HCT116 (cell line): Measurements from ENCODE around the gene RBX1. TPM values are rescaled to one million over a fixed set of nuclear protein-coding genes. Genes with fewer than 3 reads are reported as not detected.

Source experiments
- ATAC-seq: fragments of 200-7000 bp; cut with Tn5 transposase; 2 replicates; pipeline ENCODE4 v1.9.1; 2020; ENCODE audit warnings: mild to moderate bottlenecking, moderate library complexity
- BruUV-seq: library from RNA; stranded (reverse); fragments of 400-500 nt; replicated peaks from 2 replicates; lab custom pipeline; 2021; lab: Mats Ljungman, UMichigan
- CTCF ChIA-PET: fragments of 300-600 bp; sonication (Branson Sonifier 250); formaldehyde crosslinking; loops from one replicate; lab custom pipeline; 2021; ENCODE audit warnings: antibody characterized with exemption; lab: Charles Lee
- POLR2A ChIA-PET: fragments of 300-600, 350-600 bp; sonication (Branson Sonifier 250); formaldehyde crosslinking; loops from one replicate; lab custom pipeline; 2021; ENCODE audit warnings: antibody characterized with exemption; lab: Charles Lee
- RAD21 ChIA-PET, 2 experiments: fragments of 300-600 bp; sonication (Branson Sonifier 250); formaldehyde crosslinking; loops; one replicate each; lab custom pipeline; 2023; ENCODE audit warnings: low total read pairs in 2 of 2; ENCODE audit not compliant: uncharacterized antibody in 2 of 2, unreplicated experiment in 2 of 2, low non-redundant PET in 1 of 2; lab: Charles Lee
- DNase-seq: peaks from one replicate; pipeline ENCODE4 v3.0.0-alpha.2; 2010; ENCODE audit warnings: low read depth, low spot score
- H2AFZ ChIP-seq: fragments of 200-600 bp; shearing (Covaris generic), sonication (generic); 2 replicates; pipeline ENCODE4 v1.6.1; 2017; ENCODE audit warnings: low read depth, mixed run types, mixed read lengths, antibody characterized with exemption, low read length; ENCODE audit not compliant: poor library complexity, severe bottlenecking
- H3K27ac ChIP-seq: 2 replicates; pipeline ENCODE4 v1.5.1; 2012; ENCODE audit warnings: low read depth, low read length
- H3K27me3 ChIP-seq: fragments of 200-600 bp; sonication (generic); 2 replicates; pipeline ENCODE4 v1.6.1; 2016; ENCODE audit warnings: mixed run types, low read length, mixed read lengths; ENCODE audit not compliant: insufficient read depth
- H3K36me3 ChIP-seq, 2 experiments: fragments of 200-500 bp in 1 of 2; fragments of 200-600 bp in 1 of 2; sonication (Bioruptor generic) in 1 of 2; sonication (generic) in 1 of 2; 2 replicates each; pipeline versions ENCODE4 v1.5.1 to v1.6.1; 2014 to 2016; ENCODE audit warnings: low read length in 2 of 2, inconsistent platforms in 1 of 2, mixed read lengths in 1 of 2, mixed run types in 1 of 2; ENCODE audit not compliant: insufficient read depth in 2 of 2, control insufficient read depth in 1 of 2
- H3K4me1 ChIP-seq, 2 experiments: fragments of 200-600 bp in 1 of 2; sonication (generic) in 1 of 2; 2 replicates each; pipeline versions ENCODE4 v1.5.1 to v1.6.1; 2012 to 2017; ENCODE audit warnings: low read length in 2 of 2, inconsistent platforms in 1 of 2, mild to moderate bottlenecking in 1 of 2, mixed read lengths in 1 of 2, mixed run types in 1 of 2, moderate library complexity in 1 of 2; ENCODE audit not compliant: insufficient read depth in 2 of 2, control insufficient read depth in 1 of 2
- H3K4me2 ChIP-seq: fragments of 200-600 bp; sonication (generic); 2 replicates; pipeline ENCODE4 v1.6.1; 2017; ENCODE audit warnings: mixed run types, low read length, mixed read lengths
- H3K4me3 ChIP-seq, 2 experiments: fragments of 200-600 bp in 1 of 2; sonication (generic) in 1 of 2; replicated peaks in 1 of 2; 2 replicates each; pipeline ENCODE4 v1.5.1; 2011 to 2016; ENCODE audit warnings: low read length in 2 of 2, control low read depth in 1 of 2, low read depth in 1 of 2, mild to moderate bottlenecking in 1 of 2, mixed read lengths in 1 of 2, mixed run types in 1 of 2
- H3K79me2 ChIP-seq: fragments of 200-600 bp; sonication (generic); 2 replicates; pipeline ENCODE4 v1.6.1; 2017; ENCODE audit warnings: mild to moderate bottlenecking, mixed run types, low read length, moderate library complexity, mixed read lengths; ENCODE audit not compliant: insufficient read depth
- H3K9ac ChIP-seq: fragments of 200-600 bp; sonication (generic); 2 replicates; pipeline ENCODE4 v1.6.1; 2016; ENCODE audit warnings: low read length, mixed read lengths
- H3K9me2 ChIP-seq: fragments of 200-600 bp; sonication (generic), shearing (Covaris generic); 2 replicates; pipeline ENCODE4 v1.6.1; 2017; ENCODE audit warnings: mixed run types, mild to moderate bottlenecking, moderate library complexity; ENCODE audit not compliant: insufficient read depth
- H3K9me3 ChIP-seq, 2 experiments: fragments of 200-500 bp in 1 of 2; fragments of 200-600 bp in 1 of 2; sonication (Bioruptor generic) in 1 of 2; sonication (generic) in 1 of 2; 2 replicates each; pipeline ENCODE4 v1.6.1; 2014 to 2017; ENCODE audit warnings: low read length in 2 of 2, mixed read lengths in 2 of 2, inconsistent platforms in 1 of 2, low read depth in 1 of 2, mild to moderate bottlenecking in 1 of 2, mixed run types in 1 of 2, moderate library complexity in 1 of 2; ENCODE audit not compliant: control insufficient read depth in 1 of 2, insufficient read depth in 1 of 2
- H4K20me1 ChIP-seq: fragments of 200-600 bp; sonication (generic), shearing (Covaris generic); 2 replicates; pipeline ENCODE4 v1.6.1; 2017; ENCODE audit warnings: mixed run types, mild to moderate bottlenecking, moderate library complexity; ENCODE audit not compliant: insufficient read depth
- ATF3 ChIP-seq: IDR thresholded peaks from 2 replicates; pipeline ENCODE4 v1.6.1; 2012
- CEBPB ChIP-seq: IDR thresholded peaks from 2 replicates; pipeline ENCODE4 v1.6.1; 2012; ENCODE audit warnings: low read depth
- CTCF ChIP-seq, 3 experiments: fragments of 200-600 bp in 1 of 3; sonication (generic) in 1 of 3; IDR thresholded peaks in 2 of 3; conservative IDR thresholded peaks in 1 of 3; 2 replicates each; pipeline ENCODE4 v1.5.1; 2012 to 2017; ENCODE audit warnings: low read depth in 2 of 3, low read length in 2 of 3, antibody characterized with exemption in 1 of 3, borderline replicate concordance in 1 of 3, control low read depth in 1 of 3, mild to moderate bottlenecking in 1 of 3, mixed read lengths in 1 of 3, mixed run types in 1 of 3, moderate library complexity in 1 of 3; ENCODE audit not compliant: insufficient read depth in 1 of 3
- EGR1 ChIP-seq: IDR thresholded peaks from 2 replicates; pipeline ENCODE4 v1.6.1; 2012; ENCODE audit warnings: low read depth
- ELF1 ChIP-seq: IDR thresholded peaks from 2 replicates; pipeline ENCODE4 v1.6.1; 2012; ENCODE audit warnings: low read depth, borderline replicate concordance
- EZH2phosphoT487 ChIP-seq: fragments of 200-600 bp; IDR thresholded peaks from 2 replicates; pipeline ENCODE4 v1.6.1; 2018; ENCODE audit warnings: antibody characterized with exemption, borderline replicate concordance
- RAD21 ChIP-seq: IDR thresholded peaks from 2 replicates; pipeline ENCODE4 v1.6.1; 2012; ENCODE audit warnings: low read depth, mild to moderate bottlenecking
- SIN3A ChIP-seq: IDR thresholded peaks from 2 replicates; pipeline ENCODE4 v1.6.1; 2012; ENCODE audit warnings: low read depth
- intact Hi-C: fragments of 100-400 bp; cut with micrococcal nuclease; formaldehyde crosslinking; loops from 2 replicates; pipeline ENCODE4 v1.10.0; 2022
- total RNA-seq: library from RNA; stranded (reverse); gene quantifications from one replicate; pipeline ENCODE4 v1.2.1, GENCODE V29; 2021; ENCODE audit not compliant: unreplicated experiment

RBX1 gene
- total RNA-seq, 1 experiment from 2014 or later: 51.2 TPM

GRCh38 chr22:41003066-41003465 lies 51.9 kb downstream of the RBX1 start:
- Histone ChIP-seq H3K9me3 (no peaks in the 10 kb centered on the region), H3K36me3 (no peaks in the 10 kb centered on the region), H3K4me2 (peak overlapping the region; percentile 27), H3K4me1 (peaks cover 16 to 25% of the 10 kb centered on the region in 2 experiments), H3K4me3 (no peak overlapping the region), H3K9ac (no peak overlapping the region), H2AFZ (no peak overlapping the region), H4K20me1 (no peaks in the 10 kb centered on the region), H3K27ac (no peak overlapping the region), H3K9me2 (no peaks in the 10 kb centered on the region), H3K27me3 (no peaks in the 10 kb centered on the region), H3K79me2 (no peaks in the 10 kb centered on the region)
- no peak for ATAC-seq
- CTCF ChIA-PET: no interaction called here
- no peak for DNase-seq
- intact Hi-C loops: no loop called here
- TF ChIP-seq CEBPB (no peak), ELF1 (no peak), EGR1 (no peak)
- POLR2A ChIA-PET: interaction anchor here (0.6 to 1.6 kb wide), 3 partner anchors 10 to 378 kb away, joined by 3 to 7 read pairs (median 4); no protein-coding TSS in a partner anchor
- RAD21 ChIA-PET: interaction anchor here in 1 of 2 experiments (0.7 kb wide), 1 partner anchor 155 kb away, joined by 4 read pairs; no protein-coding TSS in a partner anchor
- BruUV-seq: no TSS peak

GRCh38 chr22:41003976-41004375 lies 52.8 kb downstream of the RBX1 start:
- intact Hi-C loops: no loop called here
- Histone ChIP-seq H3K36me3 (no peaks in the 10 kb centered on the region), H3K4me1 (peaks cover 16 to 25% of the 10 kb centered on the region in 2 experiments), H3K27ac (no peak overlapping the region), H3K4me2 (no peak overlapping the region), H3K27me3 (no peaks in the 10 kb centered on the region), H3K79me2 (no peaks in the 10 kb centered on the region), H4K20me1 (no peaks in the 10 kb centered on the region), H3K9me2 (no peaks in the 10 kb centered on the region), H3K4me3 (no peak overlapping the region), H3K9ac (no peak overlapping the region), H3K9me3 (no peaks in the 10 kb centered on the region)
- POLR2A ChIA-PET: interaction anchor here (0.6 to 1.6 kb wide), 2 partner anchors 18 to 185 kb away, joined by 3 to 7 read pairs; no protein-coding TSS in a partner anchor
- DNase-seq (no peak), ATAC-seq (no peak)
- no TSS peak for BruUV-seq
- CTCF ChIA-PET: no interaction called here
- RAD21 ChIA-PET: no interaction called here
- no peak for TF ChIP-seq RAD21
- no peak for TF ChIP-seq ATF3
- no peak for TF ChIP-seq EZH2phosphoT487
- TF ChIP-seq CTCF (IDR thresholded peaks at IDR 0.05 in 2 of 3, conservative IDR thresholded peaks at IDR 0.05 in 1 of 3; ENCODE audit: borderline replicate concordance in 1 of 3, insufficient read depth in 1 of 3, low read depth in 2 of 3, low read length in 2 of 3): no peak
- TF ChIP-seq SIN3A: no peak
- TF ChIP-seq, all 23 proteins: peak for 0
- no peak overlapping the region for H2AFZ ChIP-seq
